ENCODE results near the gene FKTN. TPM values are rescaled to one million over a fixed set of nuclear protein-coding genes. Genes with fewer than 3 reads are reported as not detected.
"Not testable (repeated sequence)": the region's sequence is repeated elsewhere in the genome, so short reads cannot be mapped to it uniquely, and the experiment has no call there.

The FKTN gene
- total RNA-seq, 1 donor from 2014 or later: 16.2 TPM

DNA sequence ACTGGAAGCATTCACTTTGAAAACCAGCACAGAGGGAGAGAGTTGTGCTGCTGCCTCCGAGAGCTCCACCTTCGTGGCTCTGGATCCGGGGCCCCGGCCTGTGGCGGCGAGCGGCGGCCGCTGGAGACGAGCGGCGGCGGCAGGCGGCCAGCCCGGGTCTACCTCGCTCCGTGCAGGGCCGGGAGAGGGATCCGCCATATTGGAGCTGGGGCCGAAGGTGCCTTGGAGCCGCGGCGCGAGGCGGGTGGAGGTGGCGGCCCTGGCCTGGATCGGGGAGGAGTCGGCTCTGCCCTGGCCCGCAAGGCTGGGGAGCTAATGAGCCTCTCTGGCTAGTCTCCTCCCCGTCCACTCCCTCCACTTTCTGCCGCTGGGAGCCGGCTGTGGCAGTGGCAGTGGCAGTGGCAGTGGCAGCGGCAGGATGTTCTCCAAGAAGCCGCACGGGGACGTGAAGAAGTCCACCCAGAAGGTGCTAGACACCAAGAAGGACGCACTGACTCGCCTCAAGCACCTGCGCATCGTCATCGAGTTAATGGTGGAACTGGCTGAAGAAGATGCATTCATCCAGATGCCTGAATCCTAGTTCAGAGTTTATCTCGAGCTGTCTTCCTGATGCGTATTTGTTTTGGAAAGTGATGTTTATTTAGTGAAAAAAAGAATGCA lies 38.1 kb upstream of the FKTN start:
- H3K4me1 Mint-ChIP-seq (ENCODE audit: low read depth): not testable (repeated sequence)

DNA sequence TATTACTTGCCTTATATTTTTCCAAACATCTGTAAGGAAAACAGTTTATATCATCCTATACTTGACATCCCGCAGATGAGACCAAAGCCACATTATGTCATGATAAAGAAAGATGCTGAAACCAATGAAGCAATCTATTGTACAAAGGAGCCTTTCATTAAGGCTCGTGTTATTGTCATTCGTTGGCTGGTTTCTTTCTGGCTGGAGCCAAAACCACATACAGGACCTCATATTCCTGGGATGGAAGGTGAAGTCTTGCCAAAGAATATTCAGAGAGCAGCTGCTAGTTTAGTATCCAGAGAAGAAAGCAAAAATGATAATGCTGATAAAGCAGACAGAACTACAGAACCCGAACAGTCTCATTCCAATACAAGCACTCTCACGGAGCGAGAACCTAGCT lies 36.9 kb upstream of the FKTN start:
- not testable (repeated sequence) for H3K27me3 Mint-ChIP-seq (ENCODE audit: low read depth); H3K4me3 Mint-ChIP-seq (ENCODE audit: unreplicated experiment); H3K4me1 Mint-ChIP-seq (ENCODE audit: low read depth); DNase-seq (ENCODE audit: low spot score); H3K27ac Mint-ChIP-seq (ENCODE audit: unreplicated experiment)
- H3K9me3 Mint-ChIP-seq (ENCODE audit: low read depth): peaks cover 15% of the 10 kb centered on the region
- H3K36me3 Mint-ChIP-seq (ENCODE audit: low read depth): peaks cover 19% of the 10 kb centered on the region

More for the DNA sequence above, 38.1 kb upstream of the FKTN start:
- H3K36me3 Mint-ChIP-seq (ENCODE audit: low read depth): peaks cover 22% of the 10 kb centered on the region
- peak; percentile 70 for DNase-seq (ENCODE audit: low spot score)
- TF ChIP-seq, protein P1, sequence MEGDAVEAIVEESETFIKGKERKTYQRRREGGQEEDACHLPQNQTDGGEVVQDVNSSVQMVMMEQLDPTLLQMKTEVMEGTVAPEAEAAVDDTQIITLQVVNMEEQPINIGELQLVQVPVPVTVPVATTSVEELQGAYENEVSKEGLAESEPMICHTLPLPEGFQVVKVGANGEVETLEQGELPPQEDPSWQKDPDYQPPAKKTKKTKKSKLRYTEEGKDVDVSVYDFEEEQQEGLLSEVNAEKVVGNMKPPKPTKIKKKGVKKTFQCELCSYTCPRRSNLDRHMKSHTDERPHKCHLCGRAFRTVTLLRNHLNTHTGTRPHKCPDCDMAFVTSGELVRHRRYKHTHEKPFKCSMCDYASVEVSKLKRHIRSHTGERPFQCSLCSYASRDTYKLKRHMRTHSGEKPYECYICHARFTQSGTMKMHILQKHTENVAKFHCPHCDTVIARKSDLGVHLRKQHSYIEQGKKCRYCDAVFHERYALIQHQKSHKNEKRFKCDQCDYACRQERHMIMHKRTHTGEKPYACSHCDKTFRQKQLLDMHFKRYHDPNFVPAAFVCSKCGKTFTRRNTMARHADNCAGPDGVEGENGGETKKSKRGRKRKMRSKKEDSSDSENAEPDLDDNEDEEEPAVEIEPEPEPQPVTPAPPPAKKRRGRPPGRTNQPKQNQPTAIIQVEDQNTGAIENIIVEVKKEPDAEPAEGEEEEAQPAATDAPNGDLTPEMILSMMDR (IDR thresholded peaks at IDR 0.05): peak; percentile 23
- H3K27me3 Mint-ChIP-seq (ENCODE audit: low read depth); H3K4me3 Mint-ChIP-seq (ENCODE audit: unreplicated experiment); H3K27ac Mint-ChIP-seq (ENCODE audit: unreplicated experiment): not testable (repeated sequence)
- H3K9me3 Mint-ChIP-seq (ENCODE audit: low read depth): peaks cover 13% of the 10 kb centered on the region

DNA sequence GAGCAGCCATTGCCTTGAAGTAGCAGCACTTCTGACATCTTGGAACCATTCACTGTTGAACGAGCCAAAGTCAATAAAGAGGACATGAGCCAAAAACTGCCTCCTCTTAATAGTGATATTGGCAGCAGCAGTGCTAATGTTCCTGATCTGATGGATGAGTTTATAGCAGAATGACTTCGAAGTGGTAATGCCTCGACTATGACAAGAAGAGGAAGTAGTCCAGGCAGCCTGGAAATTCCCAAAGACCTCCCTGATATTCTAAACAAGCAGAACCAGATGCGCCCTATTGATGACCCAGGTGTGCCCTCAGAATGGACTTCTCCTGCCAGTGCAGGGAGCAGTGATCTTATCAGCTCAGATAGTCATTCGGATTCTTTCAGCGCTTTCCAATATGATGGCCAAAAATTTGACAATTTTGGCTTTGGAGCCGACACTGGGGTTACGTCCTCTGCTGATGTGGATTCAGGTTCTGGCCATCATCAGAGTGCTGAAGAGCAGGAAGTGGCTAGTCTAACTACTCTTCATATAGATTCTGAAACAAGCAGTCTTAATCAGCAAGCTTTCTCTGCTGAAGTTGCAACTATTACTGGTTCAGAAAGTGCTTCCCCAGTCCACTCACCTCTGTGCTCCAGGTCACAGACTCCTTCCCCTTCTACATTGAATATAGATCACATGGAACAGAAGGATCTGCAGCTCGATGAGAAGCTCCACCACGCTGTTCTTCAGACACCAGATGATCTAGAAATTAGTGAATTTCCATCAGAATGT lies 35.1 kb upstream of the FKTN start:
- H3K9me3 Mint-ChIP-seq (ENCODE audit: low read depth): peaks cover 16% of the 10 kb centered on the region
- not testable (repeated sequence) for H3K27ac Mint-ChIP-seq (ENCODE audit: unreplicated experiment); DNase-seq (ENCODE audit: low spot score); H3K4me1 Mint-ChIP-seq (ENCODE audit: low read depth); H3K4me3 Mint-ChIP-seq (ENCODE audit: unreplicated experiment); H3K27me3 Mint-ChIP-seq (ENCODE audit: low read depth)
- peaks cover 17% of the 10 kb centered on the region for H3K36me3 Mint-ChIP-seq (ENCODE audit: low read depth)

DNA sequence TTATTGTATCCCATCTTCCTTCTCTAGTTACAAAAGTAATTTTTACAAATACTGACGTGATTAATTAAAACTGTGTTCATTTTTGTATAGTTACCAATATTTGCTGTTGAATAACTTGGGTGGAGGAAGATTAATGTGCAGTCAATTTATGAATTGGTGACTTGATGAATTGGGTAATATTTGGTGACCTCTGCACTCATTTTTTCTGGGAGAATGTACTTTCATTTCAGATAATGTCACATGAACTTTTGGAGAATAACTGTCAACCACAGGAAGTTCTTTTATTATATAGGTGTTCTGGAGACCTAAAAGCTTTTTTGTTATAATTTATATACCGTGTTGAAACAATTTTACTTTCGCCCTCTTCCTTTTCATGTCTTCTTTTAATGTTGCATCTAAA lies 26.4 kb upstream of the FKTN start:
- H3K4me3 Mint-ChIP-seq (ENCODE audit: unreplicated experiment): no peak overlapping the region

DNA sequence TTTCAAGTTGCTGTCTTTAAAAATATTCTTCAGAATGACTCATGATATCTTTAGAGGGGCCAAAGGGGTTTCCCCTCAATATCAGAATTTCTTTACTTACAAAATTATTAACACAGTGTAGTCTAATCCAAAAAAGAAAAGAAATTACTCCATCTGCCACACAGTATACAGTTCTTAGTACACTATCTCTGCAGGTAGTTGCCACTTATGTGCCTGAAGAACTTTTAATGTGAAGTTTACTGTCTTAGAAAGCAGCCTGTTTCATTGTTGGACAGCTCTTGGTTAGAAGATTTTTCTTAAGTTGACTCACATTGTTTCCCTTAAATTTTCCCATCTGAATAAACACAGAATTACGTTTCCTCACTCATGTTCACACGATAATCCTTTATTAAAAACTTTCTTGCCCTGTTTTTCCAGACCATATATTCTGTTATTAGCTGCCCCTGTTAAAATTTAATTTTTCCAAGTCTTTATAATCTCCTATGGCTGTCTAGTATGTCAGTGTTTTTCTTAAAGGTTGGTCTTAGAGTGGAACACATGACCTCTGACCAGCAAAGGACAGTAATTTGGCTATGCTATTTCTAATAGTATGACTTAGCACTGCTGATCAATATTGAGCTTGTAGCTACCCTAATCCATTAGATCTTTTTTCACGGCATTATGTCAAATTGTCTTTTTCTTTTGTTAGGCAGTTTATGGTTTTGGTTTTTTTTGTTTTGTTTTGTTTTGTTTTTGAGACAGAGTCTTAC lies 21.8 kb upstream of the FKTN start:
- Mint-ChIP-seq H3K4me1 (ENCODE audit: low read depth) (peaks cover 25% of the 10 kb centered on the region), H3K36me3 (ENCODE audit: low read depth) (peaks cover 13% of the 10 kb centered on the region), H3K9me3 (ENCODE audit: low read depth) (no peaks in the 10 kb centered on the region), H3K27ac (ENCODE audit: unreplicated experiment) (peak overlapping the region; percentile 32), H3K4me3 (ENCODE audit: unreplicated experiment) (no peak overlapping the region), H3K27me3 (ENCODE audit: low read depth) (no peaks in the 10 kb centered on the region)
- TF ChIP-seq, protein P1 (IDR thresholded peaks at IDR 0.05): no peak
- DNase-seq (ENCODE audit: low spot score): no peak

More for the DNA sequence above, 26.4 kb upstream of the FKTN start:
- H3K36me3 Mint-ChIP-seq (ENCODE audit: low read depth): peaks cover 23% of the 10 kb centered on the region
- H3K27me3 Mint-ChIP-seq (ENCODE audit: low read depth): no peaks in the 10 kb centered on the region
- H3K9me3 Mint-ChIP-seq (ENCODE audit: low read depth): peaks cover 14% of the 10 kb centered on the region
- TF ChIP-seq, protein P1 (IDR thresholded peaks at IDR 0.05): no peak
- no peak overlapping the region for H3K27ac Mint-ChIP-seq (ENCODE audit: unreplicated experiment)
- no peak for DNase-seq (ENCODE audit: low spot score)
- H3K4me1 Mint-ChIP-seq (ENCODE audit: low read depth): peaks cover 25% of the 10 kb centered on the region

DNA sequence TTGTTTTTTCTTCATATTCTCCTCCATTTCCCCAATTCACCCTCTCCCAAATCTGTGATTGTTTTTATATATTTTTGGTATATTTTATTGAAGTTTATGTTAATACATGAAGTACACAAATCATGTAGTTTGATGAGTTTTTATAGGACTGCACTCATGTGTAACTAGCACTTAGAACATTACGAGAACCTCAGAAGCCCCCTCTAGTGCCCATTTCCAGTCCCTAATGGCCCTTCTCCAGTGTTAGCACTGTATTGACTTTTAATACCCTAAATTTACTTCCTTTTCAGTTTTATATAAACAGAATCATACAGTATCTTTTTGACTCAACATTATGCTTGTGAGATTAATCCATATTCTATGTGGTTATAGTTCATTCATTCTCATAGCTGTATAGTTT lies 18.5 kb upstream of the FKTN start:
- no peak for DNase-seq (ENCODE audit: low spot score)
- peaks cover 13% of the 10 kb centered on the region for H3K36me3 Mint-ChIP-seq (ENCODE audit: low read depth)
- peaks cover 11% of the 10 kb centered on the region for H3K4me1 Mint-ChIP-seq (ENCODE audit: low read depth)
- H3K4me3 Mint-ChIP-seq (ENCODE audit: unreplicated experiment): no peak overlapping the region
- no peaks in the 10 kb centered on the region for H3K9me3 Mint-ChIP-seq (ENCODE audit: low read depth)
- H3K27ac Mint-ChIP-seq (ENCODE audit: unreplicated experiment): no peak overlapping the region
- TF ChIP-seq, protein P1 (IDR thresholded peaks at IDR 0.05): peak; percentile 45
- no peaks in the 10 kb centered on the region for H3K27me3 Mint-ChIP-seq (ENCODE audit: low read depth)

Measured in chondrocyte (in vitro differentiated cells).